NCI-H1092 treated with DMSO at 0.1 percent for 48 hours (cell line): ENCODE measurements around the gene SLC24A3.

Source experiments
- DNase-seq: peaks from one replicate; lab custom pipeline; 2025; lab: John Stamatoyannopoulos, UW

Gene SLC24A3

GRCh38 chr20:19427480-19427879 lies 215.0 kb downstream of the SLC24A3 start:
- no peak for DNase-seq

- DNase-seq: no peak
These were observed 215.5 kb downstream of the SLC24A3 start for GRCh38 chr20:19427913-19428312.

- no peak for DNase-seq
These were observed 215.9 kb downstream of the SLC24A3 start for GRCh38 chr20:19428324-19428723.

- DNase-seq: no peak
These were observed 217.1 kb downstream of the SLC24A3 start for GRCh38 chr20:19429538-19429937.

GRCh38 chr20:19430641-19431315 lies 218.3 kb downstream of the SLC24A3 start:
- DNase-seq: no peak

GRCh38 chr20:19431316-19431700 lies 218.9 kb downstream of the SLC24A3 start:
- no peak for DNase-seq

- no peak for DNase-seq
These were observed 219.5 kb downstream of the SLC24A3 start for GRCh38 chr20:19431906-19432305.

GRCh38 chr20:19433371-19434350 lies 221.2 kb downstream of the SLC24A3 start:
- no peak for DNase-seq

GRCh38 chr20:19435316-19435715 lies 222.9 kb downstream of the SLC24A3 start:
- DNase-seq: no peak

- no peak for DNase-seq
These were observed 223.4 kb downstream of the SLC24A3 start for GRCh38 chr20:19435821-19436220.

GRCh38 chr20:19438488-19438887 lies 226.0 kb downstream of the SLC24A3 start:
- DNase-seq: no peak

- DNase-seq: no peak
These were observed 228.5 kb downstream of the SLC24A3 start for GRCh38 chr20:19440660-19441527.

- DNase-seq: no peak
These were observed 233.8 kb downstream of the SLC24A3 start for GRCh38 chr20:19446246-19446645.

- no peak for DNase-seq
These were observed 236.2 kb downstream of the SLC24A3 start for GRCh38 chr20:19448632-19449031.

- DNase-seq: no peak
These were observed 236.6 kb downstream of the SLC24A3 start for GRCh38 chr20:19449051-19449450.

GRCh38 chr20:19451231-19451922 lies 238.9 kb downstream of the SLC24A3 start:
- no peak for DNase-seq

GRCh38 chr20:19451923-19452295 lies 239.5 kb downstream of the SLC24A3 start:
- DNase-seq: no peak

- no peak for DNase-seq
These were observed 241.0 kb downstream of the SLC24A3 start for GRCh38 chr20:19453410-19453809.

GRCh38 chr20:19453862-19454261 lies 241.4 kb downstream of the SLC24A3 start:
- no peak for DNase-seq

GRCh38 chr20:19456595-19457395 lies 244.4 kb downstream of the SLC24A3 start:
- DNase-seq: no peak

GRCh38 chr20:19457611-19458010 lies 245.2 kb downstream of the SLC24A3 start:
- DNase-seq: no peak
